Hepatocyte (in vitro differentiated cells): Measurements from ENCODE around the gene CHID1.

Experiments
- EZH2phosphoT487 ChIP-seq: fragments of 200-600 bp; sonication (generic); IDR thresholded peaks from one replicate; pipeline ENCODE4 v1.6.1; 2018; ENCODE audit warnings: antibody characterized with exemption, mild to moderate bottlenecking, low read depth, moderate library complexity; ENCODE audit not compliant: unreplicated experiment, severe bottlenecking
- TF ChIP-seq, protein P1 (sequence below): fragments of 200-600 bp; sonication (generic); IDR thresholded peaks from 2 replicates; pipeline ENCODE4 v1.5.1; 2016; ENCODE audit warnings: antibody characterized with exemption, mild to moderate bottlenecking; ENCODE audit not compliant: poor library complexity

- TF ChIP-seq, protein P1, sequence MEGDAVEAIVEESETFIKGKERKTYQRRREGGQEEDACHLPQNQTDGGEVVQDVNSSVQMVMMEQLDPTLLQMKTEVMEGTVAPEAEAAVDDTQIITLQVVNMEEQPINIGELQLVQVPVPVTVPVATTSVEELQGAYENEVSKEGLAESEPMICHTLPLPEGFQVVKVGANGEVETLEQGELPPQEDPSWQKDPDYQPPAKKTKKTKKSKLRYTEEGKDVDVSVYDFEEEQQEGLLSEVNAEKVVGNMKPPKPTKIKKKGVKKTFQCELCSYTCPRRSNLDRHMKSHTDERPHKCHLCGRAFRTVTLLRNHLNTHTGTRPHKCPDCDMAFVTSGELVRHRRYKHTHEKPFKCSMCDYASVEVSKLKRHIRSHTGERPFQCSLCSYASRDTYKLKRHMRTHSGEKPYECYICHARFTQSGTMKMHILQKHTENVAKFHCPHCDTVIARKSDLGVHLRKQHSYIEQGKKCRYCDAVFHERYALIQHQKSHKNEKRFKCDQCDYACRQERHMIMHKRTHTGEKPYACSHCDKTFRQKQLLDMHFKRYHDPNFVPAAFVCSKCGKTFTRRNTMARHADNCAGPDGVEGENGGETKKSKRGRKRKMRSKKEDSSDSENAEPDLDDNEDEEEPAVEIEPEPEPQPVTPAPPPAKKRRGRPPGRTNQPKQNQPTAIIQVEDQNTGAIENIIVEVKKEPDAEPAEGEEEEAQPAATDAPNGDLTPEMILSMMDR, result no peak
- no peak for TF ChIP-seq EZH2phosphoT487
These were observed 27.1 kb downstream of the CHID1 start for GRCh38 chr11:883527-883926.
